WI38 (cell line): ENCODE results near the gene HRH3.

Experiments
- H3K4me3 ChIP-seq: 2 replicates; pipeline ENCODE4 v1.5.1; 2011; ENCODE audit warnings: low read depth, mild to moderate bottlenecking, control low read depth, low read length
- CTCF ChIP-seq: IDR thresholded peaks from 2 replicates; pipeline ENCODE4 v1.5.1; 2012; ENCODE audit warnings: low read depth, mild to moderate bottlenecking, control low read depth, low read length

Gene HRH3

GRCh38 chr20:62215991-62216635 lies 4.0 kb downstream of the HRH3 start:
- H3K4me3 ChIP-seq: no peak overlapping the region
- TF ChIP-seq CTCF: no peak

GRCh38 chr20:62215020-62215990 lies 4.8 kb downstream of the HRH3 start:
- no peak for TF ChIP-seq CTCF
- H3K4me3 ChIP-seq: no peak overlapping the region

GRCh38 chr20:62214067-62214466 lies 6.0 kb downstream of the HRH3 start:
- no peak overlapping the region for H3K4me3 ChIP-seq
- no peak for TF ChIP-seq CTCF

- TF ChIP-seq CTCF: no peak
- no peak overlapping the region for H3K4me3 ChIP-seq
Measured at GRCh38 chr20:62212299-62212698, 7.8 kb downstream of the HRH3 start.

- no peak for TF ChIP-seq CTCF
- H3K4me3 ChIP-seq: no peak overlapping the region
Measured at GRCh38 chr20:62211769-62212288, 8.2 kb downstream of the HRH3 start.

GRCh38 chr20:62211216-62211615 lies 8.9 kb downstream of the HRH3 start:
- no peak for TF ChIP-seq CTCF
- no peak overlapping the region for H3K4me3 ChIP-seq

- H3K4me3 ChIP-seq: no peak overlapping the region
Measured at GRCh38 chr20:62210496-62210855, 9.6 kb downstream of the HRH3 start.

More at GRCh38 chr20:62210496-62210855, 9.6 kb downstream of the HRH3 start:
- no peak for TF ChIP-seq CTCF
